Stomach smooth muscle (tissue), 2 donors: ENCODE results near the gene SERPINI2.
"Not testable (repeated sequence)": the region's sequence is repeated elsewhere in the genome, so short reads cannot be mapped to it uniquely, and the experiment has no call there.

Experiments
- H3K27ac ChIP-seq: one replicate; pipeline ENCODE4 v1.7.0; 2013; ENCODE audit warnings: mild to moderate bottlenecking, low read length, inconsistent platforms
- H3K27me3 ChIP-seq, 2 donors: one replicate each; pipeline ENCODE4 v1.7.0; 2013; ENCODE audit warnings: low read length in 2 of 2; ENCODE audit not compliant: insufficient read depth in 2 of 2, control insufficient read depth in 1 of 2
- H3K36me3 ChIP-seq, 2 donors: one replicate each; pipeline ENCODE4 v1.7.0; 2013; ENCODE audit warnings: low read length in 2 of 2; ENCODE audit not compliant: control insufficient read depth in 2 of 2, insufficient read depth in 2 of 2
- H3K4me1 ChIP-seq: one replicate; pipeline ENCODE4 v1.7.0; 2013; ENCODE audit warnings: low read length; ENCODE audit not compliant: control insufficient read depth, insufficient read depth
- H3K4me3 ChIP-seq, 2 donors: one replicate each; pipeline ENCODE4 v1.7.0; 2013; ENCODE audit warnings: low read length in 2 of 2
- H3K9ac ChIP-seq, 2 donors: one replicate each; pipeline ENCODE4 v1.7.0; 2013; ENCODE audit warnings: low read length in 2 of 2, mild to moderate bottlenecking in 1 of 2
- H3K9me3 ChIP-seq, 2 donors: one replicate each; pipeline ENCODE4 v1.7.0; 2013; ENCODE audit warnings: low read length in 2 of 2; ENCODE audit not compliant: control insufficient read depth in 2 of 2
- donor health status: healthy.
- donor health status: Pancreatic carcinoma.

Gene SERPINI2

DNA sequence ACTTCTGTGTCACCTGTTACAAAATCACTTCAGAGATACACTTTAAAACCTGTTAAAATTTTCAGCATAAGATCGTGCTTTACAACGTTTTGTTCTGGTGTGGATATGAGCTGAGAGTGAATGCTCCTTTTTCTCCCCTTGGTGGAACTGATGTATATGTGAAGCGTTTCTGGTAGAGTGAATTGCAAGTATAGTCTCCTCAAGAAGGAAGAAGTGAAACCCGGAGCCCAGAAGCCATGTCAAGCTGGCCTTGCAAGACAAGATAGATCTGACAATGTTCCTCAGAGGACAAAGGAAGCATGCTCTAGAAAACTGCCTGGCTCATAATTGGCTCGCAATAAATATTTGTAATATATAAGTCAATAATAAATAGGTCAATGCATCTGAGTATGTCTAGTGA is 23.6 kb downstream of the SERPINI2 start:
- no peak overlapping the region for H3K9ac ChIP-seq
- no peak overlapping the region for H3K4me3 ChIP-seq
- no peaks in the 10 kb centered on the region for H3K36me3 ChIP-seq
- no peak overlapping the region for H3K27ac ChIP-seq
- no peaks in the 10 kb centered on the region for H3K27me3 ChIP-seq
- no peaks in the 10 kb centered on the region for H3K9me3 ChIP-seq
- no peaks in the 10 kb centered on the region for H3K4me1 ChIP-seq

DNA sequence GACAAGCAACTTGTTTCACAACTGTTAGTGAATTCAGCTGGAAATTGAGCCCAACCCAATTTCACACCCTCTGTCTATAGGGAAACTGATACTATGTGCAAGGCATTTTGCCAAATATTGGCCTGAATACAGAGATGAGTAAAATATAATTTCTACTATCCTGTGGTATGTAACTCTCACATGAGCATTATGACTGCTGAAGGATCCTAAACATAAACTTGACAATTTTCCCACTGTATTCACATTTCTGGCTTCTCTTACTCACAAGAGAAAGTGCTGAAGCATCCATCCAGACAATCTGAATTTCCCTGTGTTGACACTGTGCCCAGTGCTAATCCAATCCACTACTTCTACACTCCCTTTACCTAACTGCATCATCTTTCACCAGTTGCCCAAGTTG is 28.4 kb downstream of the SERPINI2 start:
- Histone ChIP-seq H3K9me3 (no peaks in the 10 kb centered on the region), H3K4me3 (no peak overlapping the region), H3K27me3 (no peaks in the 10 kb centered on the region), H3K9ac (no peak overlapping the region), H3K4me1 (no peaks in the 10 kb centered on the region), H3K36me3 (no peaks in the 10 kb centered on the region), H3K27ac (no peak overlapping the region)

DNA sequence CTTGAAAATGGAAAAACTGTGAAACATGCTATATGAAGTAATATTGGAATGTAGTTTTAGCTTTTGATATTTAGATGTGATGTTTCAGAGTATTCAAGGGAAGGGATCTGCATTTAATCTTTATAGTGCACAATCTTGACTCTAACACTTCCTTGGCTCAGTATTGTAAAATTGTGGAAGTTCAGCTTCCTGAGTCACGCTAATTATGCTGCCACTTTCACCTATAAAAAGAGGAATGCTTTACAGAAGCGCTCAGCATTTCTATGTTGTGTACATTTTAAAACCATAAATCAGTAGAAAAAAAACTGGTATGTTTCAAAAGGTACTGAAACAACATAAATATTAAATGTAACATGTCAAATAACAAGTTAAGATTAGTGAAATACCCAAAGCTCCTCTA is 32.6 kb downstream of the SERPINI2 start:
- Histone ChIP-seq H3K36me3 (no peaks in the 10 kb centered on the region), H3K9ac (no peak overlapping the region), H3K27ac (no peak overlapping the region), H3K27me3 (no peaks in the 10 kb centered on the region), H3K9me3 (no peaks in the 10 kb centered on the region), H3K4me1 (no peaks in the 10 kb centered on the region), H3K4me3 (no peak overlapping the region)

DNA sequence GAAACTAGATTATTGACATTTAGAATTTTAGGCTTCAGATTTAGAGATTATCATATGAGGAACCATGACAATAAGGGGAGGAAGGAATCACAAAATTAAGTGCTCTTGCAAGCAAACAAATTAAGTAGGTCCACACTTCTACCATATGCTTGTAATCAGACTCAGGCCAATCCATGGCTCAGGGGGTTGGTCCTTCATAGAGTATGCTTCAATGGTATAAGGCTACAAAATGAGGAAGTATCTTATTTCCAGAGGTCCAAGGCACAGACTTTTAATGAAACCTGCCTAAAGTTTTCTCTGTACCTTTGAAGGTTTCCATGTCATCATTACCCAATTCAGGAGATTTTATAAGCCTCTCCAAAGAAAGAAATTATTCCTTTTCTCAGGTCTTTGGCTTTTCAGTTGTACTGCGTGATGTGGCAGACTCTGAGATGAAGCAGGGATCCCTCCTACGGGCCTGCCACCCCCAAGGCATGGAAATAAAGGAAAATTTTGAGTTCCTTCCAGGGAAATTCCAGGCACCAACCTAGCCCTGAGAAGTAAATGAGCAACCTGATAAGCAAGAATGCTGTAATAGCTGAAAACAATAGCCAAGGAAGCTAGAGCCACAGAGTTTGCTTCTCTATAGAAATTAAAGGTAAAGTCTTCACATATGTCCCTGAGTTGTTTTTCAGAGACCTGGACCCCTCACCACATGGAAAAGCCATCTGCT is 36.3 kb downstream of the SERPINI2 start:
- no peak overlapping the region for H3K4me3 ChIP-seq
- H3K9ac ChIP-seq = no peak overlapping the region
- H3K4me1 ChIP-seq = no peaks in the 10 kb centered on the region
- H3K36me3 ChIP-seq = no peaks in the 10 kb centered on the region
- H3K27ac ChIP-seq = no peak overlapping the region
- no peaks in the 10 kb centered on the region for H3K9me3 ChIP-seq
- no peaks in the 10 kb centered on the region for H3K27me3 ChIP-seq

DNA sequence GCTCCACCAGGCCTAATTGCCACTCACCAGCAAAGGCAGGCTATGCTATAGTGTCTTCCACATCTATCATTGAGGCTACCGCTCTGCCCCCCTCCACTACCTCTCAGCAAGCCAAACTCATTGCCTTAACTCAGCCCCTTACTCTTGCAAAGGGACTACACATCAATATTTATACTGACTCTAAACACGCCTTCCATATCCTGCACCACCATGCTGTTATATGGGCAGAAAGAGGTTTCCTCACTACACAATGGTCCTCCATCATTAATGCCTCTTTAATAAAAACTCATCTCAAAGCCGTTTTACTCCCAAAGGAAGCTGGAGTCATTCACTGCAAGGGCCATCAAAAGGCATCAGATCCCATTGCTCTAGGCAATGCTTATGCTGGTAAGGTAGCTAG is 46.9 kb downstream of the SERPINI2 start:
- not testable (repeated sequence) for H3K4me3 ChIP-seq, H3K27me3 ChIP-seq, H3K9me3 ChIP-seq, H3K9ac ChIP-seq, H3K27ac ChIP-seq, H3K36me3 ChIP-seq, H3K4me1 ChIP-seq

DNA sequence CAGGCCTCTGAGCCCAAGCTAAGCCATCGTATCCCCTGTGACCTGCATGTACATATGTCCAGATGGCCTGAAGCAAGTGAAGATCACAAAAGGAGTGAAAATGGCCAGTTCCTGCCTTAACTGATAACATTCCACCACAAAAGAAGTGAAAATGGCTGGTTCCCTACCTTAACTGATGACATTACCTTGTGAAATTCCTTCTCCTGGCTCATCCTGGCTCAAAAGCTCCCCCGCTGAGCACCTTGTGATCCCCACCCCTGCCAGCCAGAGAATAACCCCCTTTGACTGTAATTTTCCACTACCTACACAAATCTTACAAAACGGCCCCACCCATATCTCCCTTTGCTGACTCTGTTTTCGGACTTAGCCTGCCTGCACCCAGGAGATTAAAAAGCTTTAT is 51.4 kb downstream of the SERPINI2 start:
- not testable (repeated sequence) for H3K4me3 ChIP-seq, H3K36me3 ChIP-seq, H3K4me1 ChIP-seq, H3K9ac ChIP-seq, H3K9me3 ChIP-seq, H3K27ac ChIP-seq, H3K27me3 ChIP-seq

DNA sequence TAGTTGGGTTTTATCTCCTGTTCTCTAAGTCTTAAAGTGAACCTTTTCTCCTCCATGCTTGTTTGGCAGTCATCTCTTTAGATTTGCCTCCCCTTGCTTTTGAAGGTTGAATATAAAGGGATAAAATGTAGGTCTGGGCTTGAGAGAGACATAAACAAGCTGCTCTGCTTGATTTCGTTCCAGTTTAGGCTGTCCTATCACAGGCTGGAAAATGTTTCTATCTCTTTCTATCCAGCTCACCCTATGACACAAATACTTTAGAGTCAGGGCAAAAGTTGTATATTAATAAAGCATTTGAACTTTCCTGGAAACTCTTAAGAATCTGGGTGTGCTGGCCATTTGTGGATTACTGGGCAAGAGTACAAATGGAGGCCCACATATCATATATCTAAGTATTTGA is 64.2 kb downstream of the SERPINI2 start:
- no peak overlapping the region for H3K9ac ChIP-seq
- H3K4me3 ChIP-seq = no peak overlapping the region
- no peak overlapping the region for H3K27ac ChIP-seq
- H3K36me3 ChIP-seq = no peaks in the 10 kb centered on the region
- no peaks in the 10 kb centered on the region for H3K9me3 ChIP-seq
- no peaks in the 10 kb centered on the region for H3K4me1 ChIP-seq
- no peaks in the 10 kb centered on the region for H3K27me3 ChIP-seq

DNA sequence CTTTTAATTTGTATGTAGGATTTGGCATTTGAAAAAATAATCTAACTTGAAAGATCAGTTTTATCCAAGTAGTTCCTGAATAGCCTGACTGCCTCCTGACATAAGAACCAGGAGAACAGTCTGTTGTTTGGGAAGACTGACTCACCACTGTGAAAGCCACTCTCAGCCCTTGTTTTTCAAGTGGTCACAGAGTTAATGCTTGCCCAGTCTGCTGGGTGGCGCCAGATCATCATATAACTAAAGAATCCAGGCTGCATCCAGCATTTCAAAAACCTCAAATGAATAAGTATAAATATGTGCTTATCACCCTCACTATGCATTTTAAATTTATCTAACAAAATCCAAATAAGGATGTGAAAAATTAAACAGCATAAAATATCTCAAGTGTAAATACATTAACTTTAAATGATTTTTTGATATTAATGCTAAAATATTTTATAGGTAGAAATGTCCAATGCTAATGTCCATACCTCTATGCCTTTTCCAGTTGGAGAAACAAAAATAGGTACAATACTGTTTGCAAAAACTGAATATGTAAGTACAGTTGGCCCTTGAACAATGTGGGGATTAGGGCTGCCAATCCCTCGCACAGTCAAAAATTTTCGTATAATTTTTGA is 66.9 kb downstream of the SERPINI2 start:
- H3K27ac ChIP-seq = no peak overlapping the region
- H3K9me3 ChIP-seq = no peaks in the 10 kb centered on the region
- no peak overlapping the region for H3K4me3 ChIP-seq
- H3K4me1 ChIP-seq = no peaks in the 10 kb centered on the region
- H3K9ac ChIP-seq = no peak overlapping the region
- H3K27me3 ChIP-seq = no peaks in the 10 kb centered on the region
- no peaks in the 10 kb centered on the region for H3K36me3 ChIP-seq

DNA sequence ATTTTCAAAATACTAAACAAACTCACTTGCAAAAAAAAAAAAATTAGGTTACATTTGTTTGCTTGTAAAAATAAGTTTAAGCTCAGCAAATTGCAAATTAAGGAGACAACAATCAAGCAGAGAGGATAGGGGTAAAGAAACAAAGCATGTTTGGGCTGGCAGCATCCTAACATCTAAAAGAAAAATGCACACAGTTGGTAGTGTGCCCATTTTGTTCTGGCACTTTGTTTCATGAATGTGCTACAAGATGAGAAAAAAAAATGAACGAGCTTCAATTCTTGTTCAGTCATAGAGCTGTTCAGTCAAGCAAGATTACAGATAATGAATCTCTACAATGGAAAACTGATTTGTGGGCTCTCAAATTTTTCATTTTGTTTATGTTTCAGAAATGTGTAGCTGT is 76.0 kb downstream of the SERPINI2 start:
- Histone ChIP-seq H3K27me3 (no peaks in the 10 kb centered on the region), H3K9ac (no peak overlapping the region), H3K4me3 (no peak overlapping the region), H3K36me3 (no peaks in the 10 kb centered on the region), H3K4me1 (no peaks in the 10 kb centered on the region), H3K9me3 (no peaks in the 10 kb centered on the region), H3K27ac (no peak overlapping the region)

DNA sequence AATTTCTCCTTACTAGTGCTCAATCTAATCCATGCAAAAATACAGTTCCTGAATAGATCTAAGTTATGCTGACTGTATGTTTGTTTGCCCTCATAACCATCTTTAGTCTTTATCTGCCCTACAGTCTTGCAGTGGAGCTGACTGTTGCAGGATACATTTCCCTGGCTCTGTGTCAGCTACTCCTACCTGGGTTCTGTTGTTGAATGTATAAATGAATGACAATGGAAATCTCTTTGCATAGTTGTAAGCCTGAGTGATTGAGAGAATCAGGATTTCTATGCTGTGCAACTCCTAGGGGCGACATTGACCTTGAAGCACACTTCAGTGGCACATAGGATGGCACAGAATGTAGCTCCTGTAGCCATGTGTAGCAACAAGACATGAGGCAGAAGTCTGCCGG is 77.8 kb downstream of the SERPINI2 start:
- no peaks in the 10 kb centered on the region for H3K9me3 ChIP-seq
- no peaks in the 10 kb centered on the region for H3K27me3 ChIP-seq
- H3K4me3 ChIP-seq = no peak overlapping the region
- no peaks in the 10 kb centered on the region for H3K4me1 ChIP-seq
- H3K36me3 ChIP-seq = no peaks in the 10 kb centered on the region
- no peak overlapping the region for H3K9ac ChIP-seq
- H3K27ac ChIP-seq = no peak overlapping the region

DNA sequence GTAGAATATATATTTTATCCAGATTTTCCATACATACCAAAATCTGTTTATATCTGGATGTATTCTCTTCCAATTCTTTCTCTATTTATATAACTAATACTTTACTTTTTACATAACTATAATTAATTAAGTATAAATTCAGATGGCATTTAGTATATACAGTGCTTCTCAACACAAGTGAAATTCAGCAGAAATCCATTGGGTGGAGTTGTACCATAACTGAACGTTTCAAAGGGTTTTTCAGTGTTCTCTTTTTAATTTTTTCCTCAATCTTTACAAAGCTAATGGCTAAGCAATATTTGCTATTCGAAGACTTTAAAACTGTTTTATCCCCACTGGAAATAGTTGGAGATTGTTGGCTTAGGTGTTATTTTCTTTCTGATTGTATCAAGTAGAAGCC is 79.8 kb downstream of the SERPINI2 start:
- Histone ChIP-seq H3K4me3 (no peak overlapping the region), H3K27ac (no peak overlapping the region), H3K9me3 (no peaks in the 10 kb centered on the region)

More for the DNA sequence above, 79.8 kb downstream of the SERPINI2 start:
- Histone ChIP-seq H3K4me1 (no peaks in the 10 kb centered on the region), H3K27me3 (no peaks in the 10 kb centered on the region), H3K36me3 (no peaks in the 10 kb centered on the region), H3K9ac (no peak overlapping the region)
